GM18868 (cell line): Measurements from ENCODE around the gene OR52E1.
"Not testable (repeated sequence)": the region's sequence is repeated elsewhere in the genome, so short reads cannot be mapped to it uniquely, and the experiment has no call there.

Source experiments
- ATAC-seq: cut with Tn5 transposase; IDR thresholded peaks from one replicate; pipeline ENCODE4 v1.9.1; 2021; ENCODE audit warnings: mild to moderate bottlenecking, moderate library complexity; ENCODE audit not compliant: unreplicated experiment

The OR52E1 gene

GRCh38 chr11:5069272-5069671 lies at the start of gene OR52E1:
OR52E1 (plus strand) TSS chr11:5069572.
- ATAC-seq = no peak

GRCh38 chr11:5021996-5022395 lies 47.4 kb upstream of the OR52E1 start:
- no peak for ATAC-seq

- ATAC-seq = no peak
These were observed 32.7 kb upstream of the OR52E1 start for GRCh38 chr11:5036669-5037068.

GRCh38 chr11:5037926-5038325 lies 31.4 kb upstream of the OR52E1 start:
- no peak for ATAC-seq

- no peak for ATAC-seq
These were observed 31.0 kb upstream of the OR52E1 start for GRCh38 chr11:5038341-5038740.

- no peak for ATAC-seq
These were observed 28.5 kb upstream of the OR52E1 start for GRCh38 chr11:5040876-5041275.

GRCh38 chr11:5042091-5042490 lies 27.3 kb upstream of the OR52E1 start:
- no peak for ATAC-seq

- no peak for ATAC-seq
These were observed 26.0 kb upstream of the OR52E1 start for GRCh38 chr11:5043380-5043779.

- no peak for ATAC-seq
These were observed 23.1 kb upstream of the OR52E1 start, which contains the start of gene OR52J3 for GRCh38 chr11:5046226-5046625. OR52J3 (plus strand) TSS chr11:5046526; CDS start chr11:5046526, 0 bp downstream.

- ATAC-seq = no peak
These were observed 22.5 kb upstream of the OR52E1 start for GRCh38 chr11:5046754-5047330.

- not testable (repeated sequence) for ATAC-seq
These were observed 10.7 kb upstream of the OR52E1 start for GRCh38 chr11:5058679-5059078.

GRCh38 chr11:5059391-5059790 lies 10.0 kb upstream of the OR52E1 start, which contains the start of gene OR52E2:
OR52E2 (minus strand) TSS chr11:5059627; CDS start chr11:5059627, 0 bp downstream.
- no peak for ATAC-seq

GRCh38 chr11:5065027-5065426 lies 4.3 kb upstream of the OR52E1 start:
- ATAC-seq = peak; percentile 51

- ATAC-seq = no peak
These were observed 2.4 kb downstream of the OR52E1 start for GRCh38 chr11:5071799-5072198.

GRCh38 chr11:5081405-5081804 lies 12.0 kb downstream of the OR52E1 start:
- ATAC-seq = no peak

GRCh38 chr11:5083602-5084001 lies 14.2 kb downstream of the OR52E1 start:
- no peak for ATAC-seq

GRCh38 chr11:5088556-5088955 lies 19.2 kb downstream of the OR52E1 start:
- no peak for ATAC-seq

GRCh38 chr11:5090668-5091067 lies 21.3 kb downstream of the OR52E1 start:
- no peak for ATAC-seq

- no peak for ATAC-seq
These were observed 23.6 kb downstream of the OR52E1 start for GRCh38 chr11:5092821-5093585.

GRCh38 chr11:5096011-5096410 lies 26.6 kb downstream of the OR52E1 start:
- ATAC-seq = no peak

GRCh38 chr11:5102246-5102645 lies 32.9 kb downstream of the OR52E1 start:
- no peak for ATAC-seq

- no peak for ATAC-seq
These were observed 33.7 kb downstream of the OR52E1 start for GRCh38 chr11:5103066-5103465.
